ENCODE results near the gene DPP6. TPM values are rescaled to one million over a fixed set of nuclear protein-coding genes. Genes with fewer than 3 reads are reported as not detected.

DPP6 gene
- total and polyA plus RNA-seq, 7 donors, result 0.18 to 1.8 (median 0.57) TPM

DNA sequence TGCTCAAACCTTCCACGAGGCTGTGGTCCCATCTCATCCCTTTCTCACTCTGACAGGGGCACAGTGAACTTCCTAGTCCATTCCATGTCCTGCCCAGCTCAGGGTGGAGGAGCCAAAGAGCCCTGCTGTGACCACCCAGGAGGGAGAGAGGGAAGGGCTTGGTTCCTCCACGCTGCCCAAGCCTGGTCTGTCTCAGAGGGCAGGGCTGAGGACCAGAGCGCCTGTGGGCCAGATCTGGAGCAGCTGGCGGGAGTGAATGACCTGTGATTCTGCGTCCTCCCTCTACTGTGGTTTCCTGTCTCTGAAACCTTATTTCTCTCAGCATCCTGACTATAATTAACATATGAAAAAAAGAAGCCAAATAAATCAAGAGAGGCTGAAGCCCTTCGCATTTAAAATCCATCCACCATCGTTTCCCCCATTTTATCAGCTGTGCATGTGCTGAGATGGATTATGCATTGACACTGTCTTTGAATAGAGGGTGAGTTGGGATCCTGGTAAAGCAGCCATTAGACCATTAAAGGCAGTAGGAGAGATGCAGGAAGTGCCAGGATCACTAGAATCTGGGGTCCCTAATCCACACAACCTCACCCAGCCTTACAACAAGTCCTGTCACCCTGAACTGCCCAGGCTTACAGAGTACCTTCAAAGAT, 165.6 kb downstream of the DPP6 start:
- DNase-seq, result no peak
- WGBS, 3 donors, result 60 to 67% (median 63%) methylated on average over 7 of the region's 7 CpGs
- H3K4me3 ChIP-seq, result no peak overlapping the region
- intact Hi-C loops (cut with DNase I), result no loop called here
- H3K27ac ChIP-seq, result no peak overlapping the region
- no peaks in the 10 kb centered on the region for H3K4me1 ChIP-seq
- no peaks in the 10 kb centered on the region for H3K27me3 ChIP-seq (ENCODE audit: insufficient read depth in 3 of 3, low read length in 2 of 3)
- no peaks in the 10 kb centered on the region for H3K9me3 ChIP-seq
- TF ChIP-seq, protein P1, sequence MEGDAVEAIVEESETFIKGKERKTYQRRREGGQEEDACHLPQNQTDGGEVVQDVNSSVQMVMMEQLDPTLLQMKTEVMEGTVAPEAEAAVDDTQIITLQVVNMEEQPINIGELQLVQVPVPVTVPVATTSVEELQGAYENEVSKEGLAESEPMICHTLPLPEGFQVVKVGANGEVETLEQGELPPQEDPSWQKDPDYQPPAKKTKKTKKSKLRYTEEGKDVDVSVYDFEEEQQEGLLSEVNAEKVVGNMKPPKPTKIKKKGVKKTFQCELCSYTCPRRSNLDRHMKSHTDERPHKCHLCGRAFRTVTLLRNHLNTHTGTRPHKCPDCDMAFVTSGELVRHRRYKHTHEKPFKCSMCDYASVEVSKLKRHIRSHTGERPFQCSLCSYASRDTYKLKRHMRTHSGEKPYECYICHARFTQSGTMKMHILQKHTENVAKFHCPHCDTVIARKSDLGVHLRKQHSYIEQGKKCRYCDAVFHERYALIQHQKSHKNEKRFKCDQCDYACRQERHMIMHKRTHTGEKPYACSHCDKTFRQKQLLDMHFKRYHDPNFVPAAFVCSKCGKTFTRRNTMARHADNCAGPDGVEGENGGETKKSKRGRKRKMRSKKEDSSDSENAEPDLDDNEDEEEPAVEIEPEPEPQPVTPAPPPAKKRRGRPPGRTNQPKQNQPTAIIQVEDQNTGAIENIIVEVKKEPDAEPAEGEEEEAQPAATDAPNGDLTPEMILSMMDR (IDR thresholded peaks at IDR 0.05), result no peak
- H3K36me3 ChIP-seq (ENCODE audit: insufficient read depth in 1 of 2, low read depth in 1 of 2), result no peaks in the 10 kb centered on the region
- no peak for ATAC-seq

DNA sequence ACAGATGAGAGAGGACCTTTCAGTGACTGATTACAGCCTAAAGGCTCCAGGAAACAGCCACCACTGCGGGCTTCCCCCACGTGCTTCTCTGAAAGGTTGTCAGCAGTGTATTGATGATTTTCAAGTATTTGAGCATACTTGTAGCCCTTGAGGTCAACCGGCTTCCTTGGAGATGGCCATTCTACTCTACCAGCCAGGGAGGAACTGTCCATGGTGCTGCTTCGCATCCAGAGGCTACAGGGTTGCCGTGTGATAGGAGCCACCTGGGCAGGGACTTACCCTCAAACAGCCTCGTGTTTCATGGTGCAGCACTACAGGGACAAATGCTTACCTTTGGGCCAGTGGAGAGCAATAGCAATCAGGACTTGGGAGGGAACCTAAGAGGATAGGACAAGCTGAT, 179.5 kb downstream of the DPP6 start:
- Histone ChIP-seq H3K27me3 (ENCODE audit: insufficient read depth in 3 of 3, low read length in 2 of 3) (no peaks in the 10 kb centered on the region), H3K27ac (no peak overlapping the region), H3K36me3 (ENCODE audit: insufficient read depth in 1 of 2, low read depth in 1 of 2) (no peaks in the 10 kb centered on the region), H3K4me3 (no peak overlapping the region), H3K9me3 (no peaks in the 10 kb centered on the region), H3K4me1 (no peaks in the 10 kb centered on the region)
- no peak for DNase-seq
- intact Hi-C loops (cut with DNase I), result no loop called here
- TF ChIP-seq, protein P1 (IDR thresholded peaks at IDR 0.05), result no peak
- 33 to 39% (median 38%) methylated on average over 6 of the region's 6 CpGs for WGBS, 3 donors
- ATAC-seq, result no peak

DNA sequence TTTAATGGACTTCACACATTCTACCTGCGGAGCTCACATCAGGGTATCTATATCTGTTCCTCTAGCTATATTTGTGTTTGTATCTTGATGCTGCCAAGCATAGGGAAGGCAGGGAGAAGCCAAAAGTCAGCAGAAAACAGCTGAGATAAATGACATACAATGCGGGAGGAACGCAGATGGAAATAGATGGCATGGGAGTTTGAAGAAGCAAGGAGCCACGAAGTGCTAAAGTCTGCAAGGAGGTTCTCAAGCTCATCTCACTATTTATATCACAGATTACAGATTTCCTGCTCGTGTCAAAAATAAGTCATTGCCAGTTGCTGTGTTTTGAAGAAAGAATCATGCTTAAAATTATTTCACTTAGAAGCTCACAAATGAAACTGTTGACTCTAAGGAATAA, 180.5 kb downstream of the DPP6 start:
- Histone ChIP-seq H3K27ac (no peak overlapping the region), H3K4me1 (no peaks in the 10 kb centered on the region), H3K27me3 (ENCODE audit: insufficient read depth in 3 of 3, low read length in 2 of 3) (no peaks in the 10 kb centered on the region), H3K9me3 (no peaks in the 10 kb centered on the region), H3K36me3 (ENCODE audit: insufficient read depth in 1 of 2, low read depth in 1 of 2) (no peaks in the 10 kb centered on the region), H3K4me3 (no peak overlapping the region)
- 73 to 77% (median 75%) methylated on average over 5 of the region's 5 CpGs for WGBS, 3 donors
- TF ChIP-seq, protein P1 (IDR thresholded peaks at IDR 0.05), result no peak
- no peak for ATAC-seq
- no peak for DNase-seq
- intact Hi-C loops (cut with DNase I), result no loop called here

DNA sequence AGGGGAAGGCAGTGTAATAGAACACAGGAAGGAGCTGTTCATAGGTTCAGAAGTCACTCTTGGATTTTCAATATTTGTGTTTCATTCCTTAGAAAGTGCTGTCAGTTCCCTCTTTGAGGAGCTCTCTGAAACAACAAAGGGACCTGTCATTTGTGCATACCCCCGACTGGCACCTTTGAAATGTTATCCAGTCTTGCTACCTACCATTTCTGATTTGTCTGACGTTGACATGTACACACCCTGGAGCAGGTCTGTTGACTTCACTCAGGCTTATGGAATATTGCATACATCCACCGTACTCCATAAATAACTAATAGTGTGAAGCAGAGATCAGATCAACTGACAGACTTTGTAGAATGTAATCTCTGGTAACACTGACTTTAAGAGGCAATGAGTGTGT, 189.8 kb downstream of the DPP6 start:
- TF ChIP-seq, protein P1 (IDR thresholded peaks at IDR 0.05), result no peak
- H3K27me3 ChIP-seq (ENCODE audit: insufficient read depth in 3 of 3, low read length in 2 of 3), result no peaks in the 10 kb centered on the region
- no peaks in the 10 kb centered on the region for H3K36me3 ChIP-seq (ENCODE audit: insufficient read depth in 1 of 2, low read depth in 1 of 2)
- no peaks in the 10 kb centered on the region for H3K4me1 ChIP-seq
- DNase-seq, result no peak
- no peak overlapping the region for H3K4me3 ChIP-seq
- 77 to 79% (median 78%) methylated on average over 3 of the region's 3 CpGs for WGBS, 3 donors
- intact Hi-C loops (cut with DNase I), result no loop called here
- no peaks in the 10 kb centered on the region for H3K9me3 ChIP-seq
- ATAC-seq, result no peak
- no peak overlapping the region for H3K27ac ChIP-seq

DNA sequence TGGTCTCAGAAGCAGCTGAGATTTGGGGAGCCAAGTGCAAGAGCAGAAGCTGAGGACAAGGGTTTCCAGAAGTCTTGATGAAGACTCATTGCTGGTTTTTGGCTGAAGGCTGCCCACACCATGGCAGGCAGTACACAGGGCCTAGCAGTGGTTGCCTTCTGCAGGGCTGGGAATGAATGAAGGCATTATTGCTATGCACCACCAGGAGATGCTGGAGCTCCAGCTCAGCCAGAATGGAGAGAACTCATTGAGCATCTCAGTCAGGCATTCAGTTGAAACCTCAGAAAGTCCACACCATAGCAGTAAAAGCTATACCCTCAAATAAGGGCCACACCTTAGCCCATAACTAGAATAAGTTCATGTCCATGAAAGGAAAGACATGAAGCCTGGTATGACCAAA, 190.5 kb downstream of the DPP6 start:
- Histone ChIP-seq H3K27me3 (ENCODE audit: insufficient read depth in 3 of 3, low read length in 2 of 3) (no peaks in the 10 kb centered on the region), H3K4me1 (no peaks in the 10 kb centered on the region), H3K27ac (no peak overlapping the region), H3K4me3 (no peak overlapping the region), H3K9me3 (no peaks in the 10 kb centered on the region), H3K36me3 (ENCODE audit: insufficient read depth in 1 of 2, low read depth in 1 of 2) (no peaks in the 10 kb centered on the region)
- TF ChIP-seq, protein P1 (IDR thresholded peaks at IDR 0.05), result no peak
- intact Hi-C loops (cut with DNase I), result no loop called here
- DNase-seq (no peak), ATAC-seq (no peak)
